ENCODE data around the gene KITLG. TPM values are rescaled to one million over a fixed set of nuclear protein-coding genes. Genes with fewer than 3 reads are reported as not detected.
A peak's percentile ranks its signal among the peaks of the same experiment; 100 is the strongest.

KITLG gene
- total and polyA plus RNA-seq, 2 experiments from 2014 or later, result 4.3 to 30.4 TPM

GRCh38 chr12:88578276-88579160 lies 1.8 kb downstream of the KITLG start:
- no peaks in the 10 kb centered on the region for H3K9me2 ChIP-seq (replicated peaks; ENCODE audit: insufficient read depth)
- H3K27me3 ChIP-seq, result no peaks in the 10 kb centered on the region
- 22% methylated on average over 12 of the region's 12 CpGs for WGBS (ENCODE audit: low lambda C conversion rate, missing lambda C conversion rate)
- H2AFZ ChIP-seq, result peak overlapping the region; percentile 15
- peak overlapping the region; percentile 87 for H3K4me2 ChIP-seq
- H3K4me3 ChIP-seq, result peak overlapping the region; percentile 87
- peaks cover 47% of the 10 kb centered on the region for H3K79me2 ChIP-seq
- peak overlapping the region; percentile 22 for H3K27ac ChIP-seq
- H4K20me1 ChIP-seq (ENCODE audit: insufficient read depth, poor library complexity, severe bottlenecking), result no peaks in the 10 kb centered on the region
- no peak for TF ChIP-seq EZH2 (IDR thresholded peaks at IDR 0.05; ENCODE audit: borderline replicate concordance)
- TF ChIP-seq, protein P1, sequence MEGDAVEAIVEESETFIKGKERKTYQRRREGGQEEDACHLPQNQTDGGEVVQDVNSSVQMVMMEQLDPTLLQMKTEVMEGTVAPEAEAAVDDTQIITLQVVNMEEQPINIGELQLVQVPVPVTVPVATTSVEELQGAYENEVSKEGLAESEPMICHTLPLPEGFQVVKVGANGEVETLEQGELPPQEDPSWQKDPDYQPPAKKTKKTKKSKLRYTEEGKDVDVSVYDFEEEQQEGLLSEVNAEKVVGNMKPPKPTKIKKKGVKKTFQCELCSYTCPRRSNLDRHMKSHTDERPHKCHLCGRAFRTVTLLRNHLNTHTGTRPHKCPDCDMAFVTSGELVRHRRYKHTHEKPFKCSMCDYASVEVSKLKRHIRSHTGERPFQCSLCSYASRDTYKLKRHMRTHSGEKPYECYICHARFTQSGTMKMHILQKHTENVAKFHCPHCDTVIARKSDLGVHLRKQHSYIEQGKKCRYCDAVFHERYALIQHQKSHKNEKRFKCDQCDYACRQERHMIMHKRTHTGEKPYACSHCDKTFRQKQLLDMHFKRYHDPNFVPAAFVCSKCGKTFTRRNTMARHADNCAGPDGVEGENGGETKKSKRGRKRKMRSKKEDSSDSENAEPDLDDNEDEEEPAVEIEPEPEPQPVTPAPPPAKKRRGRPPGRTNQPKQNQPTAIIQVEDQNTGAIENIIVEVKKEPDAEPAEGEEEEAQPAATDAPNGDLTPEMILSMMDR (IDR thresholded peaks at IDR 0.05; ENCODE audit: poor library complexity), result no peak
- no peak for TF ChIP-seq EZH2phosphoT487 (IDR thresholded peaks at IDR 0.05; ENCODE audit: low read depth, severe bottlenecking, unreplicated experiment)
- H3K4me1 ChIP-seq (ENCODE audit: insufficient read depth), result peaks cover 17% of the 10 kb centered on the region
- H3K36me3 ChIP-seq (replicated peaks; ENCODE audit: insufficient read depth, low read depth), result no peaks in the 10 kb centered on the region
- DNase-seq (ENCODE audit: low spot score), result peak; percentile 18
- H3K9me3 ChIP-seq (ENCODE audit: low read depth), result no peaks in the 10 kb centered on the region

DNA sequence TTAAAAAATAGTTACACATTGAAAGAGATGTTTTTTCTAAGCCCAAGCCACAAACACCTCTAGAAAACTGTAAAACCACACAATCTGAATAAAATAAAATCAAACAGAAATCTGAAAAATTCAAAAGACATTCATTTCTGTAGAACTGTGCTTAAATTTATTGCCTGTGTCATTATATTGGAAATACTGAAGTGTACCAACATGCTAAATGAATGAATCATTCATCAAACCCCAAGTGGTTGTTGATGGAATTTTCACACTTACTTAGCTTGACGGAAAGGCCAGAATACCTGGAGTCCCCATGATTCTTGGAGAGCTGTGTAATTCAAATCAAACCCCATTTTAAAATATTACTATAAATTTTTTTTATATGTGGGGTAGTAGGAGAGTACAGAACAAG lies 2.7 kb downstream of the KITLG start:
- H3K4me3 ChIP-seq, result no peak overlapping the region
- no peaks in the 10 kb centered on the region for H3K9me3 ChIP-seq (ENCODE audit: low read depth)
- H3K27ac ChIP-seq, result no peak overlapping the region
- peak overlapping the region; percentile 87 for H3K4me2 ChIP-seq
- no peaks in the 10 kb centered on the region for H3K36me3 ChIP-seq (replicated peaks; ENCODE audit: insufficient read depth, low read depth)
- H3K9me2 ChIP-seq (replicated peaks; ENCODE audit: insufficient read depth), result no peaks in the 10 kb centered on the region
- 47% methylated on average over 1 of the region's 1 CpG for WGBS (ENCODE audit: low lambda C conversion rate, missing lambda C conversion rate)
- H2AFZ ChIP-seq, result no peak overlapping the region
- DNase-seq (ENCODE audit: low spot score), result no peak
- TF ChIP-seq, protein P1 (IDR thresholded peaks at IDR 0.05; ENCODE audit: poor library complexity), result no peak
- TF ChIP-seq EZH2phosphoT487 (IDR thresholded peaks at IDR 0.05; ENCODE audit: low read depth, severe bottlenecking, unreplicated experiment), result no peak
- no peak for TF ChIP-seq EZH2 (IDR thresholded peaks at IDR 0.05; ENCODE audit: borderline replicate concordance)
- H3K4me1 ChIP-seq (ENCODE audit: insufficient read depth), result peaks cover 18% of the 10 kb centered on the region
- H3K79me2 ChIP-seq, result peaks cover 53% of the 10 kb centered on the region
- H3K27me3 ChIP-seq, result no peaks in the 10 kb centered on the region
- no peaks in the 10 kb centered on the region for H4K20me1 ChIP-seq (ENCODE audit: insufficient read depth, poor library complexity, severe bottlenecking)

- H4K20me1 ChIP-seq (ENCODE audit: insufficient read depth, poor library complexity, severe bottlenecking), result no peaks in the 10 kb centered on the region
- no peaks in the 10 kb centered on the region for H3K9me2 ChIP-seq (replicated peaks; ENCODE audit: insufficient read depth)
- peaks cover 18% of the 10 kb centered on the region for H3K4me1 ChIP-seq (ENCODE audit: insufficient read depth)
- no peak for DNase-seq (ENCODE audit: low spot score)
- peak overlapping the region; percentile 87 for H3K4me2 ChIP-seq
- H3K9me3 ChIP-seq (ENCODE audit: low read depth), result no peaks in the 10 kb centered on the region
- H3K79me2 ChIP-seq, result peaks cover 56% of the 10 kb centered on the region
- H3K27ac ChIP-seq, result no peak overlapping the region
- TF ChIP-seq EZH2phosphoT487 (IDR thresholded peaks at IDR 0.05; ENCODE audit: low read depth, severe bottlenecking, unreplicated experiment) (no peak), EZH2 (IDR thresholded peaks at IDR 0.05; ENCODE audit: borderline replicate concordance) (no peak)
- TF ChIP-seq, protein P1 (IDR thresholded peaks at IDR 0.05; ENCODE audit: poor library complexity), result no peak
- H3K36me3 ChIP-seq (replicated peaks; ENCODE audit: insufficient read depth, low read depth), result no peaks in the 10 kb centered on the region
- no peak overlapping the region for H2AFZ ChIP-seq
- H3K27me3 ChIP-seq, result no peaks in the 10 kb centered on the region
- no peak overlapping the region for H3K4me3 ChIP-seq
- WGBS (ENCODE audit: low lambda C conversion rate, missing lambda C conversion rate), result 90% methylated on average over 1 of the region's 1 CpG
These were observed 3.4 kb downstream of the KITLG start for GRCh38 chr12:88576866-88577265.
